ENCODE results near the gene CACNA1A.
"Not testable (repeated sequence)": the region's sequence is repeated elsewhere in the genome, so short reads cannot be mapped to it uniquely, and the experiment has no call there.

Gene CACNA1A

GRCh38 chr19:13363954-13364353 lies 142.3 kb downstream of the CACNA1A start:
- no peak for DNase-seq (ENCODE audit: low read depth)

- no peak for DNase-seq (ENCODE audit: low read depth)
These were observed 143.0 kb downstream of the CACNA1A start for GRCh38 chr19:13363245-13363644.

GRCh38 chr19:13362668-13363067 lies 143.6 kb downstream of the CACNA1A start:
- DNase-seq (ENCODE audit: low read depth) = no peak

- DNase-seq (ENCODE audit: low read depth) = not testable (repeated sequence)
These were observed 144.6 kb downstream of the CACNA1A start for GRCh38 chr19:13361726-13362125.

GRCh38 chr19:13356686-13357280 lies 149.5 kb downstream of the CACNA1A start:
- DNase-seq (ENCODE audit: low read depth) = no peak

GRCh38 chr19:13356185-13356584 lies 150.1 kb downstream of the CACNA1A start:
- no peak for DNase-seq (ENCODE audit: low read depth)

GRCh38 chr19:13355356-13355755 lies 150.9 kb downstream of the CACNA1A start:
- DNase-seq (ENCODE audit: low read depth) = no peak

GRCh38 chr19:13353625-13354024 lies 152.7 kb downstream of the CACNA1A start:
- DNase-seq (ENCODE audit: low read depth) = no peak

GRCh38 chr19:13350759-13351158 lies 155.5 kb downstream of the CACNA1A start:
- DNase-seq (ENCODE audit: low read depth) = no peak

GRCh38 chr19:13350072-13350471 lies 156.2 kb downstream of the CACNA1A start:
- no peak for DNase-seq (ENCODE audit: low read depth)

- DNase-seq (ENCODE audit: low read depth) = no peak
These were observed 158.9 kb downstream of the CACNA1A start for GRCh38 chr19:13347367-13347766.

- no peak for DNase-seq (ENCODE audit: low read depth)
These were observed 162.8 kb downstream of the CACNA1A start for GRCh38 chr19:13343514-13343913.

GRCh38 chr19:13342672-13343071 lies 163.6 kb downstream of the CACNA1A start:
- no peak for DNase-seq (ENCODE audit: low read depth)

GRCh38 chr19:13339869-13340268 lies 166.4 kb downstream of the CACNA1A start:
- DNase-seq (ENCODE audit: low read depth) = no peak

GRCh38 chr19:13337181-13337580 lies 169.1 kb downstream of the CACNA1A start:
- DNase-seq (ENCODE audit: low read depth) = no peak

- no peak for DNase-seq (ENCODE audit: low read depth)
These were observed 171.3 kb downstream of the CACNA1A start for GRCh38 chr19:13334801-13335481.

GRCh38 chr19:13330285-13330684 lies 176.0 kb downstream of the CACNA1A start:
- DNase-seq (ENCODE audit: low read depth) = no peak

GRCh38 chr19:13329766-13330165 lies 176.5 kb downstream of the CACNA1A start:
- DNase-seq (ENCODE audit: low read depth) = no peak

- DNase-seq (ENCODE audit: low read depth) = no peak
These were observed 178.0 kb downstream of the CACNA1A start for GRCh38 chr19:13328241-13328640.

- no peak for DNase-seq (ENCODE audit: low read depth)
These were observed 186.8 kb downstream of the CACNA1A start for GRCh38 chr19:13319526-13319925.

GRCh38 chr19:13318190-13318589 lies 188.1 kb downstream of the CACNA1A start:
- DNase-seq (ENCODE audit: low read depth) = no peak

- no peak for DNase-seq (ENCODE audit: low read depth)
These were observed 190.8 kb downstream of the CACNA1A start for GRCh38 chr19:13315495-13315894.

GRCh38 chr19:13314761-13315160 lies 191.5 kb downstream of the CACNA1A start:
- no peak for DNase-seq (ENCODE audit: low read depth)

GRCh38 chr19:13313875-13314274 lies 192.4 kb downstream of the CACNA1A start:
- DNase-seq (ENCODE audit: low read depth) = no peak
